Naive B cell (primary cell): Measurements from ENCODE around the gene INSM1. TPM values are rescaled to one million over a fixed set of nuclear protein-coding genes. Genes with fewer than 3 reads are reported as not detected.
A peak's percentile ranks its signal among the peaks of the same experiment; 100 is the strongest.

Source experiments
- ATAC-seq, 2 donors: fragments of 150-1000 bp; cut with Tn5 transposase; 2 replicates each; pipeline ENCODE4 v1.10.0; 2021; ENCODE audit warnings: low read depth in 2 of 2, mild to moderate bottlenecking in 2 of 2, moderate library complexity in 2 of 2
- DNase-seq: peaks from one replicate; pipeline ENCODE4 v3.0.0; 2022
- H3K27ac Mint-ChIP-seq, 6 donors: one replicate each; pipeline ENCODE4 v1.8.0; 2020 to 2022; ENCODE audit warnings: mild to moderate bottlenecking in 6 of 6, mixed read lengths in 6 of 6, moderate library complexity in 5 of 6, inconsistent platforms in 2 of 6
- H3K27me3 Mint-ChIP-seq, 3 donors: one replicate each; pipeline ENCODE4 v1.8.0; 2021 to 2022; ENCODE audit warnings: mixed read lengths in 3 of 3, mild to moderate bottlenecking in 1 of 3
- H3K36me3 Mint-ChIP-seq, 2 donors: one replicate each; pipeline ENCODE4 v1.8.0; 2020 to 2022; ENCODE audit warnings: mixed read lengths in 2 of 2, inconsistent platforms in 1 of 2, mild to moderate bottlenecking in 1 of 2
- H3K4me1 Mint-ChIP-seq, 3 donors: one replicate each; pipeline ENCODE4 v1.8.0; 2020 to 2022; ENCODE audit warnings: mixed read lengths in 3 of 3, inconsistent platforms in 1 of 3, mild to moderate bottlenecking in 1 of 3, moderate library complexity in 1 of 3
- H3K4me3 Mint-ChIP-seq, 8 donors: one replicate each; pipeline ENCODE4 v1.8.0; 2020 to 2022; ENCODE audit warnings: mild to moderate bottlenecking in 8 of 8, mixed read lengths in 8 of 8, moderate library complexity in 8 of 8, inconsistent platforms in 2 of 8
- H3K9me3 Mint-ChIP-seq, 7 donors: one replicate each; pipeline ENCODE4 v1.8.0; 2020 to 2022; ENCODE audit warnings: mixed read lengths in 7 of 7, mild to moderate bottlenecking in 5 of 7, inconsistent platforms in 2 of 7, moderate library complexity in 1 of 7
- polyA plus RNA-seq, 6 donors: library from polyadenylated mRNA; unstranded; fragments of 300-500 nt; fragmentation: Illumina TruSeq; gene quantifications; one replicate each; pipeline ENCODE4 v1.2.3, GENCODE V29; 2021; ENCODE audit warnings: low read depth in 6 of 6

The INSM1 gene
- polyA plus RNA-seq, 6 donors from 2014 or later: not detected

- no peak for DNase-seq
- H3K36me3 Mint-ChIP-seq: peaks cover 0 to 13% of the 10 kb centered on the region in 2 donors
- H3K27me3 Mint-ChIP-seq: no peaks in the 10 kb centered on the region
- no peaks in the 10 kb centered on the region for H3K9me3 Mint-ChIP-seq
- H3K4me1 Mint-ChIP-seq: no peaks in the 10 kb centered on the region
- H3K4me3 Mint-ChIP-seq: no peak overlapping the region
- H3K27ac Mint-ChIP-seq: peak overlapping the region in 2 of 6 donors; percentile 57 to 88
- no peak for ATAC-seq
These were observed 38.4 kb downstream of the INSM1 start for GRCh38 chr20:20406306-20406705.

GRCh38 chr20:20407891-20408805 lies 40.2 kb downstream of the INSM1 start:
- H3K27me3 Mint-ChIP-seq: no peaks in the 10 kb centered on the region
- no peak overlapping the region for H3K4me3 Mint-ChIP-seq
- H3K36me3 Mint-ChIP-seq: peaks cover 7 to 13% of the 10 kb centered on the region in 2 donors
- H3K4me1 Mint-ChIP-seq: peaks cover 0 to 1% (median 0%) of the 10 kb centered on the region in 3 donors
- H3K9me3 Mint-ChIP-seq: no peaks in the 10 kb centered on the region
- no peak for DNase-seq
- ATAC-seq: no peak
- H3K27ac Mint-ChIP-seq: no peak overlapping the region

GRCh38 chr20:20409331-20409730 lies 41.4 kb downstream of the INSM1 start:
- peaks cover 7 to 13% of the 10 kb centered on the region in 2 donors for H3K36me3 Mint-ChIP-seq
- no peak for ATAC-seq
- DNase-seq: no peak
- no peak overlapping the region for H3K27ac Mint-ChIP-seq
- H3K4me3 Mint-ChIP-seq: no peak overlapping the region
- H3K4me1 Mint-ChIP-seq: peaks cover 0 to 3% (median 0%) of the 10 kb centered on the region in 3 donors
- no peaks in the 10 kb centered on the region for H3K27me3 Mint-ChIP-seq
- no peaks in the 10 kb centered on the region for H3K9me3 Mint-ChIP-seq

- H3K4me3 Mint-ChIP-seq: no peak overlapping the region
- H3K27ac Mint-ChIP-seq: peak overlapping the region in 1 of 6 donors; percentile 2
- peaks cover 0 to 3% (median 0%) of the 10 kb centered on the region in 3 donors for H3K4me1 Mint-ChIP-seq
- peaks cover 7% of the 10 kb centered on the region in 2 donors for H3K36me3 Mint-ChIP-seq
- H3K27me3 Mint-ChIP-seq: no peaks in the 10 kb centered on the region
- H3K9me3 Mint-ChIP-seq: no peaks in the 10 kb centered on the region
- DNase-seq: no peak
- no peak for ATAC-seq
These were observed 42.8 kb downstream of the INSM1 start for GRCh38 chr20:20410678-20411077.

- Mint-ChIP-seq H3K27ac (peak overlapping the region in 2 of 6 donors; percentile 9 to 13), H3K4me3 (no peak overlapping the region), H3K27me3 (no peaks in the 10 kb centered on the region), H3K36me3 (peaks cover 7% of the 10 kb centered on the region in 2 donors), H3K9me3 (no peaks in the 10 kb centered on the region), H3K4me1 (peaks cover 0 to 3% (median 0%) of the 10 kb centered on the region in 3 donors)
- no peak for DNase-seq
- no peak for ATAC-seq
These were observed 43.5 kb downstream of the INSM1 start for GRCh38 chr20:20411402-20411801.

GRCh38 chr20:20411836-20412235 lies 43.9 kb downstream of the INSM1 start:
- Mint-ChIP-seq H3K27ac (peak overlapping the region in 2 of 6 donors; percentile 13 to 30), H3K4me1 (peaks cover 0 to 3% (median 0%) of the 10 kb centered on the region in 3 donors), H3K36me3 (peaks cover 7 to 8% of the 10 kb centered on the region in 2 donors), H3K4me3 (no peak overlapping the region), H3K9me3 (no peaks in the 10 kb centered on the region), H3K27me3 (no peaks in the 10 kb centered on the region)
- ATAC-seq (no peak), DNase-seq (no peak)

GRCh38 chr20:20412750-20413149 lies 44.8 kb downstream of the INSM1 start:
- peaks cover 0 to 3% (median 0%) of the 10 kb centered on the region in 3 donors for H3K4me1 Mint-ChIP-seq
- no peak overlapping the region for H3K27ac Mint-ChIP-seq
- H3K27me3 Mint-ChIP-seq: no peaks in the 10 kb centered on the region
- DNase-seq (no peak), ATAC-seq (no peak)
- no peaks in the 10 kb centered on the region for H3K9me3 Mint-ChIP-seq
- H3K36me3 Mint-ChIP-seq: peaks cover 15 to 17% of the 10 kb centered on the region in 2 donors
- no peak overlapping the region for H3K4me3 Mint-ChIP-seq

- H3K27me3 Mint-ChIP-seq: no peaks in the 10 kb centered on the region
- no peak overlapping the region for H3K27ac Mint-ChIP-seq
- DNase-seq: no peak
- H3K9me3 Mint-ChIP-seq: no peaks in the 10 kb centered on the region
- peaks cover 21 to 23% of the 10 kb centered on the region in 2 donors for H3K36me3 Mint-ChIP-seq
- no peak for ATAC-seq
- H3K4me3 Mint-ChIP-seq: no peak overlapping the region
- H3K4me1 Mint-ChIP-seq: peaks cover 0 to 3% (median 0%) of the 10 kb centered on the region in 3 donors
These were observed 45.9 kb downstream of the INSM1 start for GRCh38 chr20:20413810-20414281.

- no peak overlapping the region for H3K27ac Mint-ChIP-seq
- no peak for DNase-seq
- H3K9me3 Mint-ChIP-seq: no peaks in the 10 kb centered on the region
- no peak for ATAC-seq
- peaks cover 0 to 3% (median 0%) of the 10 kb centered on the region in 3 donors for H3K4me1 Mint-ChIP-seq
- peaks cover 20 to 23% of the 10 kb centered on the region in 2 donors for H3K36me3 Mint-ChIP-seq
- no peaks in the 10 kb centered on the region for H3K27me3 Mint-ChIP-seq
- H3K4me3 Mint-ChIP-seq: no peak overlapping the region
These were observed 46.8 kb downstream of the INSM1 start for GRCh38 chr20:20414640-20415220.

- ATAC-seq (no peak), DNase-seq (no peak)
- Mint-ChIP-seq H3K27me3 (no peaks in the 10 kb centered on the region), H3K27ac (no peak overlapping the region), H3K9me3 (no peaks in the 10 kb centered on the region), H3K4me3 (no peak overlapping the region), H3K4me1 (peaks cover 0 to 3% (median 0%) of the 10 kb centered on the region in 3 donors), H3K36me3 (peaks cover 21 to 23% of the 10 kb centered on the region in 2 donors)
These were observed 47.4 kb downstream of the INSM1 start for GRCh38 chr20:20415321-20415720.

GRCh38 chr20:20417876-20418676 lies 50.2 kb downstream of the INSM1 start:
- Mint-ChIP-seq H3K4me1 (peaks cover 0 to 9% (median 0%) of the 10 kb centered on the region in 3 donors), H3K9me3 (no peaks in the 10 kb centered on the region), H3K27me3 (no peaks in the 10 kb centered on the region), H3K27ac (no peak overlapping the region), H3K36me3 (peaks cover 38% of the 10 kb centered on the region in 2 donors), H3K4me3 (no peak overlapping the region)
- no peak for ATAC-seq
- DNase-seq: no peak
